Measurements from ENCODE around the gene NPBWR2.

DNA sequence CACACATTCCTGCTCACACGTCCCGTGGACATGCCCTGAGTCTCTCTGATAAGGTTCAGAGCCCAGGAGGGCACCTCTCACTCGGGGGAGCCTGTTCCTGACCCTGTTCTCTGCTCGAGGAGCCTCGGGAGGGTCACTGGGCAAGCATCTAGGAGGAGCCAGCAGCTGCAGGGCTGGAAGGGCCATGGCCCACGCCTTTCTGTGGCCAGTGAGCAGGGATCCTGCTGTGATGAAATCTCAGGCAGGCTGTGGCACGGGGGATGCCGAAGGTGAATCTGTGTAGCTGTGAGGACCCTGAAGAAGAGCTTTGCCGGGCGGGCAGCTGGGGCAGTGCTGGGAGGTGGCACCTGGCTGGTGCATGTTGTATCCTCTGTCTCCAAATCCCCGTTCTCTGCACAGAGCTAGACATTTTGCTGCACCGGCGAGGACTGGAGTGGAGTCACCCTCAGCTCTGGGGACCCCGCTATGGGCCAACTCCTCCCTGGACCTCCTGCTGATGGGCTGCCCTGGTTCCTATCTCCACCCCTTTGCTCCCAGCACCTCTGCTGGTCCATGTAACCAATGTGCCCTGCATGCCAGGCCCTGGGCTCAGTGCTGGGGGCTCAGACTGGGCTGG, 7.1 kb upstream of the NPBWR2 start:
- TF ChIP-seq, protein P1, sequence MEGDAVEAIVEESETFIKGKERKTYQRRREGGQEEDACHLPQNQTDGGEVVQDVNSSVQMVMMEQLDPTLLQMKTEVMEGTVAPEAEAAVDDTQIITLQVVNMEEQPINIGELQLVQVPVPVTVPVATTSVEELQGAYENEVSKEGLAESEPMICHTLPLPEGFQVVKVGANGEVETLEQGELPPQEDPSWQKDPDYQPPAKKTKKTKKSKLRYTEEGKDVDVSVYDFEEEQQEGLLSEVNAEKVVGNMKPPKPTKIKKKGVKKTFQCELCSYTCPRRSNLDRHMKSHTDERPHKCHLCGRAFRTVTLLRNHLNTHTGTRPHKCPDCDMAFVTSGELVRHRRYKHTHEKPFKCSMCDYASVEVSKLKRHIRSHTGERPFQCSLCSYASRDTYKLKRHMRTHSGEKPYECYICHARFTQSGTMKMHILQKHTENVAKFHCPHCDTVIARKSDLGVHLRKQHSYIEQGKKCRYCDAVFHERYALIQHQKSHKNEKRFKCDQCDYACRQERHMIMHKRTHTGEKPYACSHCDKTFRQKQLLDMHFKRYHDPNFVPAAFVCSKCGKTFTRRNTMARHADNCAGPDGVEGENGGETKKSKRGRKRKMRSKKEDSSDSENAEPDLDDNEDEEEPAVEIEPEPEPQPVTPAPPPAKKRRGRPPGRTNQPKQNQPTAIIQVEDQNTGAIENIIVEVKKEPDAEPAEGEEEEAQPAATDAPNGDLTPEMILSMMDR (IDR thresholded peaks at IDR 0.05; ENCODE audit: insufficient read depth, low read depth, low read length) = no peak
- TF ChIP-seq EZH2 (IDR thresholded peaks at IDR 0.05; ENCODE audit: insufficient read depth, low read length) = no peak

Data from astrocyte (in vitro differentiated cells and primary cell).